Left ventricle myocardium inferior (tissue), 1 donor: Measurements from ENCODE around the gene RAPGEF1. TPM values are rescaled to one million over a fixed set of nuclear protein-coding genes. Genes with fewer than 3 reads are reported as not detected.
A peak's percentile ranks its signal among the peaks of the same experiment; 100 is the strongest.

Source experiments
- DNase-seq: peaks from one replicate; pipeline ENCODE4 v3.0.0-alpha.2; 2020
- H3K27ac ChIP-seq: fragments of 200-600 bp; replicated peaks from 2 replicates; pipeline ENCODE4 v1.8.0; 2021
- H3K27me3 ChIP-seq: fragments of 200-600 bp; 2 replicates; pipeline ENCODE4 v1.8.0; 2021; ENCODE audit warnings: low read depth
- H3K36me3 ChIP-seq: fragments of 200-600 bp; 2 replicates; pipeline ENCODE4 v1.8.0; 2021
- H3K4me1 ChIP-seq: fragments of 200-600 bp; 2 replicates; pipeline ENCODE4 v1.8.0; 2021
- H3K4me3 ChIP-seq: fragments of 200-600 bp; 2 replicates; pipeline ENCODE4 v1.8.0; 2021; ENCODE audit warnings: mild to moderate bottlenecking, moderate library complexity
- H3K9me3 ChIP-seq: fragments of 200-600 bp; replicated peaks from 2 replicates; pipeline ENCODE4 v1.8.0; 2021
- intact Hi-C: fragments of 100-400 bp; cut with micrococcal nuclease; formaldehyde crosslinking; loops from one replicate; pipeline ENCODE4 v1.11.0; 2022
- total RNA-seq: library from RNA; stranded (reverse); fragmentation: NEBNext Ultra II Directional; extraction: Animal tissue kit (Norgen Biotek cat#: 25700); gene quantifications from one replicate; pipeline ENCODE4 v1.2.1, GENCODE V29; 2021
- TF ChIP-seq, protein P1 (sequence below): fragments of 200-600 bp; IDR thresholded peaks from 2 replicates; pipeline ENCODE4 v1.8.0; 2021; ENCODE audit warnings: antibody characterized with exemption, mild to moderate bottlenecking, borderline replicate concordance
- donor health status: DM: no; HTN: yes; CAD: no; lungs with severe emphysema.

The RAPGEF1 gene
- total RNA-seq, 1 donor from 2014 or later: 95.9 TPM

GRCh38 chr9:131733541-131734061 lies 6.3 kb downstream of the RAPGEF1 start:
- Histone ChIP-seq H3K27ac (peak overlapping the region; percentile 94), H3K9me3 (no peaks in the 10 kb centered on the region), H3K4me1 (peaks cover 100% of the 10 kb centered on the region), H3K27me3 (no peaks in the 10 kb centered on the region), H3K4me3 (no peak overlapping the region), H3K36me3 (peaks cover 8% of the 10 kb centered on the region)
- no peak for DNase-seq
- intact Hi-C loops: loop anchor here (10.0 kb wide), 1 partner anchor 59 kb away; no protein-coding TSS in a partner anchor
- TF ChIP-seq, protein P1, sequence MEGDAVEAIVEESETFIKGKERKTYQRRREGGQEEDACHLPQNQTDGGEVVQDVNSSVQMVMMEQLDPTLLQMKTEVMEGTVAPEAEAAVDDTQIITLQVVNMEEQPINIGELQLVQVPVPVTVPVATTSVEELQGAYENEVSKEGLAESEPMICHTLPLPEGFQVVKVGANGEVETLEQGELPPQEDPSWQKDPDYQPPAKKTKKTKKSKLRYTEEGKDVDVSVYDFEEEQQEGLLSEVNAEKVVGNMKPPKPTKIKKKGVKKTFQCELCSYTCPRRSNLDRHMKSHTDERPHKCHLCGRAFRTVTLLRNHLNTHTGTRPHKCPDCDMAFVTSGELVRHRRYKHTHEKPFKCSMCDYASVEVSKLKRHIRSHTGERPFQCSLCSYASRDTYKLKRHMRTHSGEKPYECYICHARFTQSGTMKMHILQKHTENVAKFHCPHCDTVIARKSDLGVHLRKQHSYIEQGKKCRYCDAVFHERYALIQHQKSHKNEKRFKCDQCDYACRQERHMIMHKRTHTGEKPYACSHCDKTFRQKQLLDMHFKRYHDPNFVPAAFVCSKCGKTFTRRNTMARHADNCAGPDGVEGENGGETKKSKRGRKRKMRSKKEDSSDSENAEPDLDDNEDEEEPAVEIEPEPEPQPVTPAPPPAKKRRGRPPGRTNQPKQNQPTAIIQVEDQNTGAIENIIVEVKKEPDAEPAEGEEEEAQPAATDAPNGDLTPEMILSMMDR: no peak

- no peaks in the 10 kb centered on the region for H3K9me3 ChIP-seq
- no peaks in the 10 kb centered on the region for H3K27me3 ChIP-seq
- TF ChIP-seq, protein P1: no peak
- no peak for DNase-seq
- H3K4me1 ChIP-seq: peaks cover 100% of the 10 kb centered on the region
- intact Hi-C loops: loop anchor here (10.0 kb wide), 1 partner anchor 58 kb away; no protein-coding TSS in a partner anchor
- H3K4me3 ChIP-seq: no peak overlapping the region
- peaks cover 8% of the 10 kb centered on the region for H3K36me3 ChIP-seq
- H3K27ac ChIP-seq: peak overlapping the region; percentile 94
Measured at GRCh38 chr9:131732636-131733289, 7.1 kb downstream of the RAPGEF1 start.

GRCh38 chr9:131732061-131732526 lies 7.8 kb downstream of the RAPGEF1 start:
- H3K4me3 ChIP-seq: no peak overlapping the region
- DNase-seq: no peak
- H3K4me1 ChIP-seq: peaks cover 100% of the 10 kb centered on the region
- intact Hi-C loops: loop anchor here (10.0 kb wide), 1 partner anchor 57 kb away; no protein-coding TSS in a partner anchor
- H3K9me3 ChIP-seq: no peaks in the 10 kb centered on the region
- no peaks in the 10 kb centered on the region for H3K27me3 ChIP-seq
- peak overlapping the region; percentile 94 for H3K27ac ChIP-seq
- H3K36me3 ChIP-seq: peaks cover 8% of the 10 kb centered on the region
- TF ChIP-seq, protein P1: no peak

- peaks cover 8% of the 10 kb centered on the region for H3K36me3 ChIP-seq
- no peaks in the 10 kb centered on the region for H3K9me3 ChIP-seq
- H3K27ac ChIP-seq: peak overlapping the region; percentile 94
- TF ChIP-seq, protein P1: no peak
- no peaks in the 10 kb centered on the region for H3K27me3 ChIP-seq
- intact Hi-C loops: loop anchor here (10.0 kb wide), 1 partner anchor 57 kb away; no protein-coding TSS in a partner anchor
- no peak for DNase-seq
- H3K4me3 ChIP-seq: no peak overlapping the region
- peaks cover 100% of the 10 kb centered on the region for H3K4me1 ChIP-seq
Measured at GRCh38 chr9:131731644-131732043, 8.2 kb downstream of the RAPGEF1 start.

- Histone ChIP-seq H3K9me3 (no peaks in the 10 kb centered on the region), H3K36me3 (peaks cover 8% of the 10 kb centered on the region), H3K27ac (peak overlapping the region; percentile 94), H3K27me3 (no peaks in the 10 kb centered on the region), H3K4me1 (peaks cover 100% of the 10 kb centered on the region), H3K4me3 (no peak overlapping the region)
- intact Hi-C loops: loop anchor here (10.0 kb wide), 1 partner anchor 56 kb away; no protein-coding TSS in a partner anchor
- DNase-seq: no peak
- TF ChIP-seq, protein P1: no peak
Measured at GRCh38 chr9:131731237-131731636, 8.6 kb downstream of the RAPGEF1 start.
